HL-60/S4 treated with phorbol 12-myristate 13-acetate at 8.2 ng/mL for 4 days and 3 days (cell line): ENCODE measurements around the gene RMND5A.
"Not testable (repeated sequence)": the region's sequence is repeated elsewhere in the genome, so short reads cannot be mapped to it uniquely, and the experiment has no call there.

ENCODE experiments used
- in situ Hi-C: fragments of 300-500 bp; cut with MboI; formaldehyde crosslinking; loops from 2 replicates; pipeline ENCODE4 v1.15.0; 2022; ENCODE audit warnings: low sequenced_read_pairs

The RMND5A gene, protein sequence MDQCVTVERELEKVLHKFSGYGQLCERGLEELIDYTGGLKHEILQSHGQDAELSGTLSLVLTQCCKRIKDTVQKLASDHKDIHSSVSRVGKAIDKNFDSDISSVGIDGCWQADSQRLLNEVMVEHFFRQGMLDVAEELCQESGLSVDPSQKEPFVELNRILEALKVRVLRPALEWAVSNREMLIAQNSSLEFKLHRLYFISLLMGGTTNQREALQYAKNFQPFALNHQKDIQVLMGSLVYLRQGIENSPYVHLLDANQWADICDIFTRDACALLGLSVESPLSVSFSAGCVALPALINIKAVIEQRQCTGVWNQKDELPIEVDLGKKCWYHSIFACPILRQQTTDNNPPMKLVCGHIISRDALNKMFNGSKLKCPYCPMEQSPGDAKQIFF

DNA sequence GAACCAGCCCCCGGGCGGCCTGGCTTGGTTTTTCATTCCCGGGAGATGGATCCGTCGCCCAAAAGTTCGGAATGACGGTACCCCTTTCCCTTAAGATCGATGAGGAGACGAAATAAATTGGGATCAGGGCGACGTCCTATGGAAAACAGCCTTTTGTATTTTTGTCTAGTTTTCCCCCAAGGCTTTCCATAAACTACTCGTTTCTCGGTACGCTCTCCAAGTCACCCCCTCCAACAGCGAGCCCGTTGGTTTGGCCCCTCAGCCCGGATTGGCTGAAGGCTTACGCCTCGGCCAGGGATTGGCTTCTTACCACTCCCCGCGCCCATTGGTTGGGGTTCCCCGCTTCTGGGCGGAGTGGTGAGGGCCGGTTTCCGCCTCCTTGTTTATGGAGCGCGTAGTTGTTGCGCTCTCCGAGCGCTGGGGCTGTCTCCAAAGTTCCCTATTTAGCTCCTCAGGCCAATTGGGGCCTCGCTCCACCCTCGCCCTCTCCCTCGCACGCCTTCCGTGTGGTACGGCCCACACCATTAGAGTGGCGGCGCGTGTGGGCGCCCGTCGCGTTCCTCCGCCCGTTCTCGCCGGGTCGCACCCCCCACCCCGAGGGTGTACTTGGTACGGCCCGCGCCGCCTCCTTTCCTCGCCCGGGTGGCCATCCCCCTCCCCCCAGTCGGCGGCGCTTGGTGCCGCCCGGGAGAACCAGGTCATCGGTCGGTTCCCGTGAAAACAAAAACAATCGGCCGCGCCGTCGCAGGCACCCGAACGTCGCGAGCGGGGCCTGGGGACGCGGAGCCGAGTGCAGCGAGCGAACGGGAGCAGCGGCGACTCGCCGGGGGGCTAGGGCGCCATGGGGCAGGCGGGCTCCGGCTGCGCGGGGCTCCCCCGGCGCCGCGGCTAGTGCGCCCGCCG, at the start of gene RMND5A:
Gene RMND5A (plus strand): TSS at position 655 of the 903 bp plus-strand sequence. CDS start 377 bp downstream, outside the sequence.
- in situ Hi-C loops, result not testable (repeated sequence)

DNA sequence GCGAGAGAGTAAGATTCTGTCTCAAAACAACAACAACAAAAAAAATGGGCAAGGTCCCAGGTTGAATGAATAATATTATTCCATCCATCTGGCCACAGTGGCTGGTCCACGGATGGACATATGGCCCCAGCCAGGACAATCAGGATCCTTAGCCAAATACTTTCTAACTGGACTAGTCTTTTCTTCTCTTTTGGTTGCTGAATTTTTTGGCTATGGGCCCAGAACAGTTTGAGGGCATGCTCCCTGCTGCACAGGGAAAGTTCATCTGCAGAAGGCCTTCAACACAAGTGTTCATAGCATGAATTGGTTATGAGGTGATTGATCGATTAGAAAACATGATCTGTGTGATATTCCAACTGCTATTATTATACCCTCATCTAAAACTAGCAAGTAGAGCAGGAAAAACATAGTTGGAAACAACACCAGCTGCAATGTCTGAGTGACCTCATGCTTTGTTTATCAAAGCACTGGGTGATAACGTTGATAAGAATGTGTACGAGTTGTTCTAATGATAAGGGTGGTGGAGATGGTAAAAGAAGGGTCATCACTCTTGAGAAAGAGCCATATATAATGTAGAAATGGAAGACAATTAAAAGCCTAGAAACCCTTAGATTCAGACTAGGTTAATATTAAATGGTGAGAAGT, 48.6 kb upstream of the RMND5A start:
- in situ Hi-C loops, result no loop called here

DNA sequence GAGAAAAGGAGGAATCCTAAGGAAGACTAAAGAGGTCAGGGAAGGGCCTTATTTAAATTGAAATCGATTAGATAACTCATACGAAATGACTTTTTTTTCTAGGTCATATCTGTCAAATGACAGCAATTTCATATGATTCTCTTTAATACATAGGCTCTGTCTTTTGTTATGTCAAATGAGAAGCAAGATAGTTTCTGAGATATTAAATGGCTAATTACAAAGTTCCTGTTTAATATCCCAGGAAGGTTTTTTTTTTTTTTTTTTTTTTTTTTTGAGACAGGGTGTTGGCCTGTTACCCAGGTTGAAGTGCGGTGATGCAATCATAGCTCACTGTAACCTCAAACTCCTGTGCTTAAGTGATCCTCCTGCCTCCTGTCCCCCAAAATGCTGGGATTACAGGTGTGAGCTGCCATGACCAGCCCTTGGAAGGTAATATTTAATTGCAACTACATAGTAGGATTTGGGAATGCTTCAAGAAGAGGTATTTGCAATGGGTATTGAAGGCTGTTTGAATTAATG, 48.0 kb upstream of the RMND5A start:
- in situ Hi-C loops, result no loop called here

DNA sequence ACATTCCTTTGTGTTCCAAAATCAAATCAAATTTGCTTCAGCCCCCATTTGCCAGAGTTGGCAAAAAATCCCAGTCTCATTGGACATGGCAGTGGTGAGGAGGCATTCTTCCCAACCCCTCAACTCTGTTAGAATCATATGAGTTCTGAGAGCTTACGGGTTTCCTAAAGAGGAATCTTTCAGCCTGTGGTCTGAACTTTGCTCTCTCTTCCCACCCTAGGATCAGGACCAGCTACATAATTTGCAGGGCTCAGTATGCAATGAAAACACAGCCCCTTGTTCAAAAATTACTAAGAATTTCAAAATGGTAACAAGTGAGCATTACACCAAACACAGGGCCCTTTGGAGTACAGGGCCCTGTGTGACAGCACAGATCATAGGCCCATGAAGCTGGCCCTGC, 47.1 kb upstream of the RMND5A start:
- in situ Hi-C loops, result no loop called here

DNA sequence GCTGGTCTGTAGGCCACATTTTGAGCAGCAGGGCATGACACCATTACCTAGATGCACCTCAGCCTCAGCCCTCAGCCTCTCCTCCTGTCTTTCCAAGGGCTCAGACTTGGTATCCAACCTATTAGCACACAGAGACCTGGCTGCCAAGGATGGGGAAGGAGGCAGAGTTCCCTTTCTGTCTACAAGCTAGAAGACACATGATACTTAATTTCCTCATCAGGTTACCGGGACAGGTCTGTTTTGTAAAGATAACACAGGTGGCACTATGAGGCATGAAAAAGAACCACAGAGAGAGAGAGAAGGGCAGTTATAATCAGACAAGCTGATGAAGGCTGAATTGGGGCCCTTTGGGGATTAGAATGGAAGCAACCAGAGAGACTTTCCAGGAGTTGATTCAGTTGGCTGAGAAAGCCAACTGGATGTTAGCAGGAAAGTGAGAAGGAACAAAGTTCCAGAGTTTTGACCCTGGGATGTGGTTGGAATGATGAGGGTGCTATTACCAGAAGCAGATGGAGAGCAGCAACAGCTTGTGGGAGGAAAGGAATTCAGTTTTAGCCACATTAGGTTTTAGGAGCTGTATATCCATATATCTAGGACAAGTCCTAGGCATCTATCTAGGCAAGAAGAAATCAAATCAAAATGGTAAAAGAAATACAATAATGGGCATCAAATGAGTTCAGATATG, 46.0 kb upstream of the RMND5A start:
- in situ Hi-C loops, result no loop called here

DNA sequence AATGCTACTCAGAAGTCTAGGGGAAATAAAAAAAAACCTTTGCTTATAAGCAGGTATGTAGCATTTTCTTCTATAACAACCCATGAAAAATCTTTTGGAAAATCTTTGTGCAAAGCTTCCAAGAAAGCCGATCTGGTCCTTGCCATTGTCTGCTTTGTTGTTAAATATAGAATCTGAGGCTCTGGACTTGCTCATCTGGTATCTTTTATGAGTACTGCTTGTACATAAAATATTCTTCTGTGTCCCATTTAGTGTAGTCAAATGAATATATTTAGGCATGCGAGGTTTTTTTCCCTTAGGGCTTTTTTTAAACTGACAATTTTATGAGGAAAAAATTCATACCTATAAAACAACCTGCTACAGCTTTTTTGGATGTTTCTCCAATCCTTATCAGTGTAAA, 45.0 kb upstream of the RMND5A start:
- in situ Hi-C loops, result no loop called here

DNA sequence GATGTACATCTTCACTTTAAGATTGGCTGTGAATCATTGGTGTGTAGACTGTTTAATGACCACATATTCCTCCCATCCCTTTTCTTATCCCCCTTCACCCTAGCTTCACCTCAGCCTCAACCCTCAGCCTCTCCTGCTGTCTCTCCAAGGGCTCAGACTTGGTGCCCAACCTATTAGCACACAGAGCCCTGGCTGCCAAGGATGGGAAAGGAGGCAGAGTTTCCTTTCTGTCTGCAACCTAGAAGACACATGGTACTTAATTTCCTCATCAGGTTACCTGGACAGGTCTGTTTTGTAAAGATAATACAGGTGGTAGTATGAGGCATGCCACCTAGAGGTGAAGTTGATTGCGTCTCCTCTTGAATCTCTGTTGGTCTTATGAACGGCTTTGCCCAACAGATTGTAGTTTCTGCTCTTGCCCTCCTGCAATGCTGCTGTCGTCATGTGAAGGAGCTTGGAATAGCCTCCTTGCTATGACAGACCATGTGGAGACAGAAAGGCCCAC, 44.5 kb upstream of the RMND5A start:
- in situ Hi-C loops, result no loop called here

DNA sequence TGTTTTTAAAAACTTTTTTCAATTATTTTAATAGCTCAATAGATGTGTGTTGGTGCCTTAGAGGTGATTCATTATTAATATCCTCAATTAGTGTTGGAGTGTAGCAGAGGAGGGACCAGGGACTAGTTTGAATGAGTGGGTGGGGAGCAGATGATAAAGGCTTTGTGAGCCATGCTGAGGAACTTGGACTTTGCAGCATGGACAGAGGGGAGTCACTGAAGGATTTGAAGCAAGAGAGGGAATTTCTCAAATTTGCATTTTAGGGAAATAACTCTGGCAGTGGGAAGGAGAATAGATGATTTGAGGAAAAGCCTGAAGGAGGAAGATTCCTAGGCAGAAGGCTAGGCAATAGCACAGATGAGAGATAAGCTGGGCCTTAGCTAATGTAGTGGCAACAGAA, 42.3 kb upstream of the RMND5A start:
- in situ Hi-C loops, result no loop called here

DNA sequence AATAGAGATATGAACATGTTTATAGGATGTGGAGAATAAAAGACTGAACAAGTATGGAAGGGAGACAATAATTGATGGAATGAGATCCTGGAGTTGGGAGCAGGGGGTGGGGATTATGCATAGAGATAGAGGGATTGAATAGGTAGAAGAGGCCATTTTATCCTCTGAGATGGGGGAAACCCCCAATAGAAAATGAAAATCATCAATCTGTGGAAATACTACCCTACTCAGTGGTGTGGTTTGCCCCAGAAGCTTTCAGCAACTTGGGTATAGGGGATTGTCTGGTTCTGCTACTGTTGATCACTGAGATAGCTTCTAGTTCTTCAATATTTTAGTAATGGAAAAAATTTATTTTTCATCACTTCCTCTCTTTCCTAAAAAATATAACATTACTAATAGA, 41.1 kb upstream of the RMND5A start:
- in situ Hi-C loops, result no loop called here

DNA sequence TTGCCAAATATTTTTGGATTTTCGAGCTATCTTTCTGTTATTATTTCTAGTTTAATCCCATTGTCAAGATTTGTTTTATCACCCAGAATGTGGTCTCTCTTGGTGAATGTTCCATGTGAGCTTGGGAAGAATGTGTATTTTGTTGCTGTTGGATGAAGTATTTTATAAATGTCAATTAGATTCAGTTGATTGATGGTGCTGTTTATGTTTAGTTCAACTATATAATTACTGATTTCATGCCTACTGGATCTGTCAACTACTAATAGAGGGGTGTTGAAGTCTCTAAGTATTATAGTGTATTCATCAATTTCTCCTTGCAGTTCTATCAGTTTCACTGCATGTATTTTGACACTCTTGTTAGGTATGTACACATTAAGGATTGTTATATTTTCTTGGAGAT, 34.7 kb upstream of the RMND5A start:
- in situ Hi-C loops, result no loop called here

DNA sequence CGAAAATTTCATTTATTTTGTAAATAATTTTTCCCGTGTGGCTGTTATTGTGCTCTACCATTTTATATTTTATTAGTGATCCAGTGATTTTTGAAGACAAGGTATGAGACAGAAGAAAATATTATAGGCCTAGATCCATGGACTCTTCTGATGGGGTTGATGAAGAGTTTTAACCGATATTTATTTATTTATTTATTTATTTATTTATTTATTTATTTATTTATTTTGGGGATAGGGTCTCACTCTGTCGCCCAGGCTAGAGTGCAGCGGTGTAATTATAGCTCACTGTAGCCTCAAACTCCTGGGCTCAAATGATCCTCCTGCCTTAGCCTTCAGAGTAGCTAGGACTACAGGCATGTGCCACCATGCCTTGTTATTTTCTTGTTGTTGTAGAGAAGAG, 33.6 kb upstream of the RMND5A start:
- in situ Hi-C loops, result no loop called here

DNA sequence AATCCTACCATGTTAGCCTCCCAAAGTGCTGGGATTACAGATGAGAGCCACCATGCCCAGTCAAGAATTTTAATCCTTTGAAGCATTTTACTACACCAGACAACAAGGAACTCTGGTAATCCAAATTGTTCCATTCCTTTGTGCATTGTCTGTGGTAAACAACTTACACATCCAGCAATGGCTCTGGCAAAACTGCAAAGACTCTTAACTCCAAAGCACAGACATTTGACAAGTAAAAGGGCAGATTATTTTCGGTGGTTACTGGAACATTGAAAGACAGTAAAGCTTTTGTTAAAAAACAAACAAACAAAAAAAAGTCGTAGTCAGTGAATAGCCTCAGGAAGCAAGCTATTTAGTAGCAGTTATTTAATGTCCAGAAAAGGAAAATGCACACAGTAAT, 33.2 kb upstream of the RMND5A start:
- in situ Hi-C loops, result no loop called here

DNA sequence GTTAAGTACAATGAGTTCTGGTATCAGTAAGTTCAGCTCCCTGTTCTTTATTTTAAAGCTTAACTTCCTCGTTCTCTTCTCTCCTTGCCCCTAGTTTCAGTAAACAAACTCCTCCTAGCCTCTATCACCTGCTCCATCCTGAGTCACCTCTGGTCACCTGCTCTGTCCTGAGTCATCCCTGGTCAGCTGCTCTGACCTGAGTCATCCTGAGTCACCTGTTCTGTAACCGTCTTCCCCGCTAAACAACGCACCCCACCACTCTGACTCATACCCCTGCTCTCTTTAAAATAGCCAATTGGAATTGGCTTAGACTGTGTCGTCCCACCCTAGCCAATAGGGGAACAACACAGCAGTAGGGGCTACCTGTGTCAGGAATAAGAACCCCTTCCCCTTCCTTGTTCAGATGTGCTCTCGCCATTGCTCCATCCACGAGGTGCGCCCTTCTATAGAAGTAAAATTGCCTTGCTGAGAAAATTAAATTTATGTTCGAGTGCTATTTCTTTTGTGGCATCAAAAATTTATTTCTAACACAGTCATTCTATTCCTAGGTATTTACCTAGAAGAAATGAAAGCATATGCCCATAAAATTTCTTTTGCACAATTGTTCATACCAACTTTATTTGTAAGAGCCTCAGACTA, 24.9 kb upstream of the RMND5A start:
- in situ Hi-C loops, result no loop called here

DNA sequence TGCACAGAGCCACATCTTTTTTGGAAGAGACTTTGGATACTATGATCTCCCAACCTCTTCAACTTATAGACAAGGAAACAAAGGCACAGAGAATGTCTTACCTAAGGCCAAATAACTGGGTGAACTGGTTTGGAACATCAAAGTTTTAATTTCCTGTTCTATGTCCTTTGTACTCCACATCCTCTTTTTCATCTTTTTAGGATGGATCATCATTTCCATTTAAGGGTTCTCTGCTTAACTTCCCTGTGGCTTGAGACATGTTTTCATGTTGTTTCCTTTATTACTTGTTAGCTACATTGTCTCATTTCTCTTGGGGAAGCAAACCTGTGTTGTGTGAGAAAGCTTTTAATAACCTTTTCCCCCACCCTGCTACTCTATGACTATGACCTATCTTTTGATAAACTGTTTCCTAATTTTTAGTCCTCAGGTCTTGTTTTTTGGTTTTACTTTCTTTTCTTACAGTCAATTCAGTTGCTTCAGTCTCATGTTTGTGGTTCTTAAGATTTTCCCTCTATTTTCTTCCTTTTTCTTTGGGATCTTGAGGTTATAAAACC, 22.5 kb upstream of the RMND5A start:
- in situ Hi-C loops, result no loop called here

DNA sequence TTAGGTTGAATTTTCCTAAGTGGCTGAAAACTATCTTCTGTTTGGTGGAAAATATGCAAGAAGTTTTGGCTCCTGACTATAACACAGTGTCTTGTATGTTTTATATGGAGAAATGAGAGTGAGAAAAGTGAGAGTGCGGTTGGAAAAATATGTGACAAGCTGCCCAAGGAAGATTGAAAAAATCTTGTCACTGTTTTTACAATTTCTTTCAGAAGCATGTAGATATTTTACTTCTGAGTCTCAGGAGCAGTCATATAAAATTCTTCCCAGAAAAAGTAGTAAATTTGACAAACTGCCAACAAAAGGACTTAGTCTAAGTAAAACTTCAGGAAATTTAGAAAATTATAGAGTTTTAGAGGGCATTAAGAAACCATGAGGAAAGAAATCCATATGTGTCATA, 19.4 kb upstream of the RMND5A start:
- in situ Hi-C loops, result no loop called here

DNA sequence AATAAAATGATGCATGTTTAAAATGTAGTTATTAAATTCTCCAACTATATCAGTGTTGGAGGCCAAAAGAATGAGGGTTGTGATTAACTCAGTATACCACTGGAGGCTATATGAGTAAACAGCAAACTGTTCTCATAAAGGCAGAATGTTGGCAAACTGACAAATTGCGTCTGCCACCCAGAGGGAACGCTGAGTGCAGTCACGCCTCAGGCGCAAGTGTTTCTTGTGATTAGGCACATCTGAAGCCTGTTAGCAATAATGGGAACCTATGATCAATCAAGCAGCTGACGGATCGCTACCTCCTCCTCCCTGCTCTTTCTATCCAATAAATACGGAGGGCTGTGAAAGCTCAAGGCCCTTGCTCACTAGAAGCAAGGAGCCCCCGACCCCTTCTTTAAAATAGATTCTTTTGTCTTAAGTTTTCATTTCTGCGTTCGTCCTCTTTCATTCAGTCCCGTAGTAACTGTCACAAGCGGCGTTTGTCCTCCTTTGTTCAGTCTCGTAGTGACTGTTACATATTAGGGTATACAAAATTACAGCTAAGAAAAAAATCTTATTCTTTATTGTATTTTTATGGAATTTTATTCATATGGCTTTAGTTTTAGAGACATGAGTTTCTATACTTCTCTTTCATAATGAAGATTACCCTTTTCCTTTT, 16.3 kb upstream of the RMND5A start:
- in situ Hi-C loops, result no loop called here

DNA sequence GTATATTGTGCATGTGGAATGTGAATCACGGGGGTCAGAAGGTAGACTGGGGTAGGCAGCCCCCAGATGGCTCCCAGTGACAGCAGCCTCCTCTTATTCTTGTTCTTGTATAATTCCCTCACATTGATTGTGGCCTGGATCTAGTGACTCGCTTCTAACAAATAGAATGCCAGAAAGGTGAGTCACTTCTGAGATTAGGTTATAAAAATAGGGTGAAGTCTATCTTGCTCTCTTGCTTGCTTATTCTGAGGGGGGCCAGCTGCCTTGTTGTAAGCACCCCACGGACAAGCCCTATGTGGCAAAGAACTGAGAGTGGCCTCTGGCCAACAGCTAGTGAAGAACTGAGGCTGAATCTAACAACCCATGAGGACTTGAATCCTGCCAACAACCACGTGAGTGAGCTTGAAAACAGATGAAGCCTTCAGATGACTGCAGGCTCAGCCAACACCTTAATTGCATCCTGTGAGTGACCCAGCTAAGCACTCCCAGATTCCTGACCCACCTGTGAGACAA, 15.6 kb upstream of the RMND5A start:
- in situ Hi-C loops, result no loop called here

DNA sequence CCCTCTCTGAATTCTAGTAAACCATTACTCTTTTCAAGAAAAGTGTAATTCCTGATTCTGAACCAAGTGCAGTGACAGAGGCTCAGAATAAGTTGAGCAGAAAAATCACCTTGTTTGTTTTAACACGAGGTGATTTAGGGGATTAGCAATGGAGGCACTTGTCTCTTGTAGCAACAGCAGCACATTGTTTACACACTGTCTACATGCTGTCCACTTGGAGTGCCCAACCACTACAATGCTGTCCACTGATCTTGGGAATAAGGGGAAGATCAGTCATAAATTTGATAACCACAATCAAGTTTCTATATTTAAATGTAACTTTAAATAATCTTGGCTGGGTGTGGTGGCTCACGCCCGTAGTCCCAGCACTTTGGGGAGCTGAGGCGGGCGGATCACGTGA, 13.9 kb upstream of the RMND5A start:
- in situ Hi-C loops, result no loop called here

DNA sequence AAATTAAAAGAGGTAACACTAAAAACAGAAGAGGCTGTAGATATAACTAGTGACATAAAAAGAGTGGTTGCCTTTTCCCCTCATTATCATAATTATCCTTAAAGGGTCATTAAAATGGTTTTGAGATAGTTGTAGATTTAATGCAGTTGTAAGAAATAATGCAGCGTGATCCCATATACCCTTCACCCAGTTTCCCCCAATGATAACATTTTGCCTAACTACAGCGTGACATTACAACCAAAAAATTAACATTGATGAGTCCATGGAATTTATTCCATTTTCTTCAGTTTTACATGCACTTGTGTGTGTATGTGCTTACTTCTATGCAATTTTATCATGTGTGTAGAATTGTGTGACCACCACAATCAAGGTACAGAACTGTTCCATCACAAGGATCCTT, 13.2 kb upstream of the RMND5A start:
- in situ Hi-C loops, result no loop called here
